T47D (cell line): ENCODE measurements around the gene RPRML.
A peak's percentile ranks its signal among the peaks of the same experiment; 100 is the strongest.
"Not testable (repeated sequence)": the region's sequence is repeated elsewhere in the genome, so short reads cannot be mapped to it uniquely, and the experiment has no call there.

Experiments
- DNase-seq, 2 experiments: peaks; one replicate each; pipeline versions ENCODE4 v3.0.0 to v3.0.0-alpha.2; 2011 to 2012; ENCODE audit warnings: low read depth in 1 of 2, low spot score in 1 of 2
- JUND ChIP-seq: IDR thresholded peaks from 2 replicates; pipeline ENCODE4 v1.6.1; 2012; ENCODE audit warnings: low read depth
- in situ Hi-C: cut with HindIII; loops from 2 replicates; pipeline ENCODE4 v1.10.0; 2016; ENCODE audit warnings: low sequenced_read_pairs, low pct_unique_long_range_greater_than_20kb

RPRML gene

GRCh38 chr17:46968896-46969295, 10.2 kb downstream of the RPRML start:
- in situ Hi-C loops: no loop called here
- no peak for TF ChIP-seq JUND
- no peak for DNase-seq

- no peak for TF ChIP-seq JUND
- in situ Hi-C loops: no loop called here
- no peak for DNase-seq
These were observed 10.7 kb downstream of the RPRML start for GRCh38 chr17:46968224-46968834.

DNA sequence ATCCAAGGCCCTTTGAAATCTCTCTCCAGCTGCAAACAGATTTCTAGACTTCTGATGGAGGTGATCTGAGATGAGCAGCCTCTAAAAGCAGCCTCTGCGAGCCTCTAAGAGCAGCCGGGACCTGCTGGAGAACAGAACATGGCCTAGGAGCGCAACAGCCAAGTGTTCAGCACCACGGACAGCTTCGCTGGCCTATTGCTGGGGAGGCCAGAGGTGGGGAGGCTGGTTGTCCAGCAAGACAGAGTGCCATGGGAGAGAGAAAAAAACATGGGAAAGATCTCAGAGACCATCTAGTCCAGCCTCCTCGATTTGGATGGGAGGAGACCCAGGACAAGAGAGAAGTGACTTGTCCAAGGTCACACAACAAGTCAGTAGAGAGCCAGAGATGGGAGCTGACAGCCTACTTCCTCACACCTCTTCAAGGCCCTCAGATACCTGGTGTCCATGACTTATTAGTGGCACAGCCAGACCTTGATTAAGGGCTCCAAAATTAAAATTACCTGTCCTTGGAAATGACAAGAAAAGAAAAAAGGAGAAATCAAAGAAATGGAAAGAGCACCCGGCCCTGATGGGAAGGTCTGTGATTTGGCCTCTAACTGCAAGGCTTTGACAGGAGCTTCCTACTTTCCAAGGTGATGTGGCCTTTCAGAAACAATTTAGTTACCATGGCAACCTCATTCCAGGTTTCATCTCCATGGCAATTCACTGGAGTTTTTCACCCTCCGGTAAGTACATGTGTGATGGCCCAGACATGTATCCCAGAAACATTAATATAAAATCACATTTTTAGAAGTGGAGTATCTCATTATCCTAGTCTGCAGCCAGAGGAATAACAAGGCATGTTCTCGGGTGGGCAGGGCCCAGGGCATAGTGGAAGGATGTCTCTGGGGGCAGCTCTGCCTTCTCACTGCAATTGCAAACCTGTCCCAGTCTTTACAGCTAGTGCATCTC, 14.5 kb downstream of the RPRML start:
- in situ Hi-C loops: no loop called here
- no peak for TF ChIP-seq JUND
- peak; percentile 65 to 72 for DNase-seq

GRCh38 chr17:46963571-46963970, 15.5 kb downstream of the RPRML start:
- TF ChIP-seq JUND: no peak
- in situ Hi-C loops: no loop called here
- DNase-seq: no peak

GRCh38 chr17:46962374-46962790, 16.7 kb downstream of the RPRML start:
- no peak for DNase-seq

DNA sequence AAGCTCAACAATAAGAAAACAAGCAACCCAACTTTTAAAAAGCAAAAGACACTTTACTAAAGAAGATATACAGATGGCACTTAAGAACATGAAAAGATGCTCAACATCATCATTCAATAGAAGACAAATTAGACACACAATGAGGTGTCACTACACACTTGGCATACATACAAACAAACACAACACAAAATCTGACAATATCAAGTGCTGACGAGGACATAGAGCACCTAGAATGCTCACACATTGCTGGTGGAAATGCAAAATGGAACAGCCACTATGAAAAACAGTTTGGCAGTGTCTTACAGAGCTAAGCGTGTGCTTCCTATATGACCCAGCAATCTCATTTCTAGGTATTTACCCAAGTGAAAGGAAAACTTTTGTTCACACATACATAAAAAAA, 18.9 kb downstream of the RPRML start:
- no peak for DNase-seq
- no peak for TF ChIP-seq JUND
- in situ Hi-C loops: no loop called here

More at GRCh38 chr17:46962374-46962790, 16.7 kb downstream of the RPRML start:
- no peak for TF ChIP-seq JUND
- in situ Hi-C loops: no loop called here

GRCh38 chr17:46958041-46958591, 20.9 kb downstream of the RPRML start:
- DNase-seq: no peak
- in situ Hi-C loops: no loop called here
- no peak for TF ChIP-seq JUND

GRCh38 chr17:46953191-46953590, 25.9 kb downstream of the RPRML start:
- DNase-seq, in situ Hi-C loops: not testable (repeated sequence)

GRCh38 chr17:46952115-46952514, 26.9 kb downstream of the RPRML start:
- in situ Hi-C loops: no loop called here

GRCh38 chr17:46951706-46952105, 27.3 kb downstream of the RPRML start:
- in situ Hi-C loops: no loop called here

More at GRCh38 chr17:46952115-46952514, 26.9 kb downstream of the RPRML start:
- TF ChIP-seq JUND: no peak
- DNase-seq: no peak

DNA sequence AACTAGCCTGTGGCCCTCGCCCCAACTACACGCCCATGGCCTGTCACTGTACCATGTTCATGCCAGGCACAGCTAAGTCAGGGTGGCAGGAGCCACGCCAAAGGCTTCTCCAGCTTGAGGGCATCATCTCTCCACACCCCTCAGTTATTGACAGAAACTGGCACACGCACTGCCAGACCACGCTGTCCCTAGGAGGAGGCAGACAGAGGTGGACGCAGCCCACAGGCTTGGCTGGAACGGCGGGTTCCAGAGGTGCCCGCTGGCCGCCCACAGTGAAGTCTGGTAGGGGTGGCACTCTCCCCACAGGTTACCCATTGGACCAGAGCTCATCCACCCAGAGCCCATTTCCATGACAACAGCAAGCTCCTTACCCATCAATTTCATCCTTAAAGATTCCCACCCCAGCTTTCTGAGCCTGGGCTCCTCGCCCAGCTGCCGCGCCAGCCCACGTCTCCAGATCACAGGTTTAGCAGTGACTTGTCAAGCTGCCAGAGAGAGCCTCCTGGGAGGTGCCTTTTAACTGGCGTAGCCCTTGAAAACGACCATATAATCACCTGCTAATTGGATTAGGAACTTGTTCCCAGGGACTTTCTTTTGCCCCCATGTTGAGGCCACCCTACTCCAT, 27.9 kb downstream of the RPRML start:
- TF ChIP-seq JUND: no peak
- DNase-seq: no peak
- in situ Hi-C loops: no loop called here

More at GRCh38 chr17:46951706-46952105, 27.3 kb downstream of the RPRML start:
- TF ChIP-seq JUND: no peak
- DNase-seq: no peak

GRCh38 chr17:46950342-46950996, 28.6 kb downstream of the RPRML start:
- in situ Hi-C loops: no loop called here
- TF ChIP-seq JUND: no peak
- no peak for DNase-seq
